ENCODE measurements around the gene SLC6A1.

Gene SLC6A1

DNA sequence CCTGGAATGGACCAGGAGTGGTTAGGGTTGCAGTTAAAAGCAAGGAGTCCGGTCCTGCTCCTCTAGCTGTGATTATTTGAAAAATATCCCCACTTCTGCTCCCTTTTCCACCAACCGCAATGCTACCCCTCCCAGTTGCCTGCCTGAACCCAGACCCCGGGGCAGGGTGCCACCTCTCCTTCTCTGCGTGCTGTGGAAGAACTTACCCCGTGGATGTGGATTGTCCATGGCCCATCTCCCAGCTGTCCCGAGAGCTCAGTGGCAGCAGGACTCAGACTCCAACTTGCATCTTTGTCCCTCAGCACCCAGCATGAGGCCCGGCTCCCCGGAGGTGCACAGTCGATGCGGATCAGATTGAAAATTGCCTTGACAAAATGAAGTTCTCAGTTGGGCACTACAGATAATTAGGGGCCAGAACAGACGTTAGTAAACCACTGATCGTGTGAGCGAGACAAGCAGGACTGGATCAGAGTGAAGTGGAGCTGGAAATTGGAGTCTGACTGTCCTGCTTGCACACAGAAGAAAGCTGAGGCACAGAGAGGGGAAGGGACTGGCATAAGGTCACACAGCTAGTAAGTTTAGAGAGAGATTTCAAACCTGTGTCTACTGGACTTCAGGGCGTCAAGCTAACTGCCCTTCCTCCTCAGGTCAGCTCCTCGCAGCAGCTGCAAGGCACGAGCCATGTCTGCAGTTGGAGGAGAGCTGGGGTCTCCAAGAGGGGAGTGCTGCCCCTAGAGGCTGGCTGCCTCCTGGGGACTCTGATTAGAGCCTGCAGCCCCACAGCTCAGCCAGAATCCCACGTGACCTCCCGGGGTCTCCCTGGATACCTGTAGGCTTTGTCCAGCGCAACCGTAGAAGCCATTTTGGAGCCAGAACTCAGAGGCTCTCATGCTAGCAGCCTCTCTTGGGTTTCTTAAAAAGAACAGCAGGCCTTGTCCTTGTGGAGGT is 14.7 kb downstream of the SLC6A1 start:
- Histone ChIP-seq H3K4me2 (ENCODE audit: low read depth, low read length) (no peak overlapping the region), H3K27ac (ENCODE audit: low read length) (no peak overlapping the region), H3K9ac (ENCODE audit: low read length) (no peak overlapping the region), H3K79me2 (ENCODE audit: low read length) (no peaks in the 10 kb centered on the region), H4K20me1 (ENCODE audit: insufficient read depth, low read length) (no peaks in the 10 kb centered on the region), H3F3A (ENCODE audit: insufficient read depth, low read length) (no peaks in the 10 kb centered on the region), H3K36me3 (replicated peaks; ENCODE audit: insufficient read depth, low read length) (no peaks in the 10 kb centered on the region), H3K4me3 (ENCODE audit: low read length) (no peak overlapping the region), H3K9me2 (replicated peaks; ENCODE audit: insufficient read depth, low read length) (no peaks in the 10 kb centered on the region), H3K4me1 (ENCODE audit: low read length) (no peaks in the 10 kb centered on the region), H3K9me3 (replicated peaks; ENCODE audit: insufficient read depth, low read length) (no peaks in the 10 kb centered on the region), H3K27me3 (replicated peaks; ENCODE audit: insufficient read depth, low read length) (peaks cover 58% of the 10 kb centered on the region), H2AFZ (ENCODE audit: low read length) (no peak overlapping the region)
- no peak for DNase-seq
- TF ChIP-seq CTCF (IDR thresholded peaks at IDR 0.05; ENCODE audit: low read length) (no peak), EZH2phosphoT487 (IDR thresholded peaks at IDR 0.05; ENCODE audit: low read length) (no peak), EZH2 (optimal IDR thresholded peaks at IDR 0.05; ENCODE audit: low read depth, low read length) (no peak)

GRCh38 chr3:11009898-11010297 is 17.4 kb downstream of the SLC6A1 start:
- Histone ChIP-seq H3K4me1 (ENCODE audit: low read length) (no peaks in the 10 kb centered on the region), H3K4me3 (ENCODE audit: low read length) (no peak overlapping the region), H3K4me2 (ENCODE audit: low read depth, low read length) (no peak overlapping the region), H3K79me2 (ENCODE audit: low read length) (no peaks in the 10 kb centered on the region), H3K9me2 (replicated peaks; ENCODE audit: insufficient read depth, low read length) (no peaks in the 10 kb centered on the region), H3K27me3 (replicated peaks; ENCODE audit: insufficient read depth, low read length) (peaks cover 70% of the 10 kb centered on the region), H3K27ac (ENCODE audit: low read length) (no peak overlapping the region), H2AFZ (ENCODE audit: low read length) (no peak overlapping the region), H3K9me3 (replicated peaks; ENCODE audit: insufficient read depth, low read length) (no peaks in the 10 kb centered on the region), H3K9ac (ENCODE audit: low read length) (no peak overlapping the region), H3K36me3 (replicated peaks; ENCODE audit: insufficient read depth, low read length) (no peaks in the 10 kb centered on the region), H3F3A (ENCODE audit: insufficient read depth, low read length) (no peaks in the 10 kb centered on the region), H4K20me1 (ENCODE audit: insufficient read depth, low read length) (no peaks in the 10 kb centered on the region)
- DNase-seq: no peak
- no peak for TF ChIP-seq EZH2phosphoT487 (IDR thresholded peaks at IDR 0.05; ENCODE audit: low read length)
- TF ChIP-seq EZH2 (optimal IDR thresholded peaks at IDR 0.05; ENCODE audit: low read depth, low read length): no peak
- no peak for TF ChIP-seq CTCF (IDR thresholded peaks at IDR 0.05; ENCODE audit: low read length)

DNA sequence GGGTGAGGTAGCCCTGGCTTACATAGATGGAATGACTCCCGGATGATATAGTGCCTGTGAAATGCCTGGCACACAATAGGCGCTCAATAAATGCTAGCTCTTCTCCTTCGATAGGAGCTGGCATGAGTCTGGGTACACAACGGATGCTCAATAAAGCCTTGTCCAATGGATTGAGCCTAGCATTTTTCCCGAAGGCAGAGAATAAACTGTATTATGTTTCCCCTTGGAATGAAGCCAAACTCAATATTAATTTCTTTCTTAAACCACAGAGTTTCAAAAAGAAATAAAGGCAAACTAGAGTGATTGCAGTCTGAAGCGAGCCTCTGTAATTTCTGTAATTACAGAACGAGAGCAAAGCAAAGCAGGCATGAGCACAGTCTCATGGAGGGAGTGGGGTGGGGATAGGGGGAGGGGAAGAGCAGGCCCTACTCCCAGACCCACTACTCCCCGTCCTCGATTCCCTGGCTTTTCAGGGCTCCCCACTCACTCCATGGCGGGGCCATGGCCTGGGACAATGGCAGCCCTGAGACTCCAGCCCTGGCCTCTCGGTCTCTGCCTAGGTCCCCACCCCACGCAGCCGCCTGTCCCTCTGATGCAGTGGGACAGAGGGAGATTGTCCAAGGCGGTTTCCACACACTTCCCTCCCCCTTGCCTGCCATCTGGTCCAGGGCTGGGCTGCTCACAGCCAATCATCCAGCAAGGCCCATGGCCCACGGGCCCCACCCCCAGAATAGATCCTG is 18.0 kb downstream of the SLC6A1 start:
- H3K27me3 ChIP-seq (replicated peaks; ENCODE audit: insufficient read depth, low read length): peaks cover 70% of the 10 kb centered on the region
- H3K9me2 ChIP-seq (replicated peaks; ENCODE audit: insufficient read depth, low read length): no peaks in the 10 kb centered on the region
- no peak overlapping the region for H3K9ac ChIP-seq (ENCODE audit: low read length)

More for the DNA sequence above, 18.0 kb downstream of the SLC6A1 start:
- Histone ChIP-seq H3K4me1 (ENCODE audit: low read length) (no peaks in the 10 kb centered on the region), H3K4me3 (ENCODE audit: low read length) (no peak overlapping the region), H3F3A (ENCODE audit: insufficient read depth, low read length) (no peaks in the 10 kb centered on the region), H3K9me3 (replicated peaks; ENCODE audit: insufficient read depth, low read length) (no peaks in the 10 kb centered on the region), H3K36me3 (replicated peaks; ENCODE audit: insufficient read depth, low read length) (no peaks in the 10 kb centered on the region), H3K4me2 (ENCODE audit: low read depth, low read length) (no peak overlapping the region), H3K27ac (ENCODE audit: low read length) (no peak overlapping the region), H4K20me1 (ENCODE audit: insufficient read depth, low read length) (no peaks in the 10 kb centered on the region), H3K79me2 (ENCODE audit: low read length) (no peaks in the 10 kb centered on the region), H2AFZ (ENCODE audit: low read length) (no peak overlapping the region)
- no peak for TF ChIP-seq EZH2 (optimal IDR thresholded peaks at IDR 0.05; ENCODE audit: low read depth, low read length)
- TF ChIP-seq CTCF (IDR thresholded peaks at IDR 0.05; ENCODE audit: low read length): no peak
- TF ChIP-seq EZH2phosphoT487 (IDR thresholded peaks at IDR 0.05; ENCODE audit: low read length): no peak
- no peak for DNase-seq
